ENCODE results near the gene OR1I1.

OR1I1 gene

GRCh38 chr19:15118248-15118647 is 36.2 kb downstream of the OR1I1 start:
- no peak for DNase-seq

GRCh38 chr19:15118789-15119494 is 36.9 kb downstream of the OR1I1 start:
- no peak for DNase-seq

GRCh38 chr19:15120135-15121026 is 38.4 kb downstream of the OR1I1 start:
- no peak for DNase-seq

GRCh38 chr19:15122331-15123030 is 40.5 kb downstream of the OR1I1 start:
- no peak for DNase-seq

- DNase-seq: no peak
Measured at GRCh38 chr19:15123031-15123890, 41.2 kb downstream of the OR1I1 start.

GRCh38 chr19:15123900-15124299 is 41.9 kb downstream of the OR1I1 start:
- DNase-seq: peak in 53 of 56 donors; percentile 18 to 85 (median 61)

- peak in 9 of 56 donors; percentile 26 to 62 (median 51) for DNase-seq
Measured at GRCh38 chr19:15124572-15125231, 42.7 kb downstream of the OR1I1 start.

GRCh38 chr19:15125232-15126067 is 43.4 kb downstream of the OR1I1 start:
- DNase-seq: peak; percentile 70 to 98 (median 93)

- DNase-seq: no peak
Measured at GRCh38 chr19:15126131-15126910, 44.3 kb downstream of the OR1I1 start.

GRCh38 chr19:15128162-15128770 is 46.3 kb downstream of the OR1I1 start:
- no peak for DNase-seq

GRCh38 chr19:15129856-15130585 is 48.0 kb downstream of the OR1I1 start:
- DNase-seq: no peak

GRCh38 chr19:15136234-15136954 is 54.4 kb downstream of the OR1I1 start:
- no peak for DNase-seq

GRCh38 chr19:15137777-15138176 is 55.8 kb downstream of the OR1I1 start:
- no peak for DNase-seq

- DNase-seq: no peak
Measured at GRCh38 chr19:15138427-15138826, 56.4 kb downstream of the OR1I1 start.

GRCh38 chr19:15141143-15141542 is 59.1 kb downstream of the OR1I1 start:
- no peak for DNase-seq

GRCh38 chr19:15142313-15142712 is 60.3 kb downstream of the OR1I1 start:
- no peak for DNase-seq
